Left lobe of liver (tissue), 2 donors: Measurements from ENCODE around the gene ABHD12B. TPM values are rescaled to one million over a fixed set of nuclear protein-coding genes. Genes with fewer than 3 reads are reported as not detected.
A peak's percentile ranks its signal among the peaks of the same experiment; 100 is the strongest.

Experiments used
- ATAC-seq: fragments of 200-7000 bp; cut with Tn5 transposase; one replicate; pipeline ENCODE4 v1.9.1; 2020; ENCODE audit warnings: mild to moderate bottlenecking, moderate library complexity
- DNase-seq: peaks from one replicate; pipeline ENCODE4 v3.0.0-alpha.2; 2020; ENCODE audit warnings: low spot score
- total RNA-seq: library from RNA; stranded (reverse); gene quantifications from one replicate; pipeline ENCODE4 v1.2.1, GENCODE V29; 2021
- donor health status: DM: no; HTN: no; CAD: no; lungs with moderate emphysema.
- donor health status: DM: no; HTN: yes; CAD: no.

ABHD12B gene
- total RNA-seq, 1 donor from 2014 or later = not detected

DNA sequence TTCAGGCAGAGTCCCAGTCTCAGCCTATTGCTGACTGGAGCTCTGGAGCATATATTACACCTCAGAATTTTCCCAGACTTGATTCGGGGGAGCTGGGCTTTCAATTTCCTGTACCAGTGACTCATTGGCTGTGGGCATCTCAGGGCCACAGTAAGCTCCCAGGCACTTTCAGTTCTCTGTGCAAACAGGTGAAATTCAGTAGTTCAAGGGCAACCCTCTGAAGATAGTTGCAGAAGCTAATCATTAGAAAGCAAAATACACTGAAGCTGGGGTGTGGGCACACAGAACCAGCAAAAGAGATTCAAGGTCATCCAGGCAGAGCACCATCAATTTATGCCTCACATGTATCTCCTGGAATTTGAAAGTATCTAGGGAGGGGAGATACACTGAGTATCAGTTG lies 32.8 kb upstream of the ABHD12B start:
- ATAC-seq = no peak
- no peak for DNase-seq

DNA sequence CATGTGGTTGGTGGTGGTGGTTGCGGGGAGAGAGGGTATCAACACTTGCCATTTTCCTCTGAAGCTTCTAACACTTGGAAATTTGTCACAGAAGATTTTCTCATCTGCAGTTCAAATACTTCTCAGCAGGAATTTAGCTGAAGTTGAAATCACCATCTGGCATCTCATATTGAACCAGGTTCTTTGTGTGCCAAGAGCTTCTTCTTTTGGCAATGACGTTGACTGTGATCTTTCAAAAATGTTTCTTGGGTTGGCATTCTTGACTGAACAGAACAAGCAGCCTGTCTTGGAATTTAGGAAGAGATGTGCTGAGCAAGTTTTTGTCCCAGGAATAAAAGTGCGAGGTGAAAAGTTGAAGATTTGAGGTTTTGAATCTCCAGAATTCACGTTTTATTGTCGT lies 32.2 kb upstream of the ABHD12B start:
- ATAC-seq = no peak
- DNase-seq = no peak

DNA sequence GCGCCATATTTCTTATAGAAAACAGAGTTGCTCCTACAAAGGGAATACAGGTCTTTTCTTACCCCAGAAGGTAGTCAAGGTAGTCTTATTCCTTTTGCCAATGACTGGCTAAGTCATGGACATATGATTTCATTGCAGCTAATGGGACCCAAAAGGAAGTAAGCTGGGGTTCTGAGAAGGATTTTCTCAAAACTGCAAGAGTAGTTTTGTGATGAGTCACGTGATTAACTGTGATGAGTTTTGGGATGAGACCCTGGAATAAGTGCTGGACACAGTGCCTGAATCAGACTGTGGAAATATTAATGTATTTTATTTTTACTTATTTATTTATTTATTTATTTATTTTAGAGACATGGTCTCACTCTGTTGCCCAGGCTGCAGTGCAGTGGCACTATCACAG lies 27.5 kb upstream of the ABHD12B start:
- no peak for DNase-seq
- no peak for ATAC-seq

DNA sequence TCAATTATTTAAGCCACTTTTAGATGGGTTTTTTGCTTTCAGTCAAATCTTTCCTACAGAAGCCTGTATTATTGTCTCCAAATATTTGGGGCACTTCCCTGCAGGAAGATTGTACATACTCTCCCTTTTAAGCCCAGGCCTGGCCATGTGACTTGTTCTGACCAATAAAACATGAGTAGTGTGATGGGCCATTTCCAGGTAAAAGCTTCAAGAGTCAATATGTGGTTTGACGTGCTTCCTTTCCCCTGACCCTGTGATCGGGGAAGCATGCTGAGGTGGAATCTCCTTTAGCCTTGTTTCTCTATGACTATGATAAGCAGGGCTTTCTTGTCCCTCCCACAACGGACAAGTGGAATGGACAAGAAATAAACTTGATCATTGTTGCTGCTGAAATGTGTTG lies 26.7 kb upstream of the ABHD12B start:
- ATAC-seq = no peak
- DNase-seq = no peak

DNA sequence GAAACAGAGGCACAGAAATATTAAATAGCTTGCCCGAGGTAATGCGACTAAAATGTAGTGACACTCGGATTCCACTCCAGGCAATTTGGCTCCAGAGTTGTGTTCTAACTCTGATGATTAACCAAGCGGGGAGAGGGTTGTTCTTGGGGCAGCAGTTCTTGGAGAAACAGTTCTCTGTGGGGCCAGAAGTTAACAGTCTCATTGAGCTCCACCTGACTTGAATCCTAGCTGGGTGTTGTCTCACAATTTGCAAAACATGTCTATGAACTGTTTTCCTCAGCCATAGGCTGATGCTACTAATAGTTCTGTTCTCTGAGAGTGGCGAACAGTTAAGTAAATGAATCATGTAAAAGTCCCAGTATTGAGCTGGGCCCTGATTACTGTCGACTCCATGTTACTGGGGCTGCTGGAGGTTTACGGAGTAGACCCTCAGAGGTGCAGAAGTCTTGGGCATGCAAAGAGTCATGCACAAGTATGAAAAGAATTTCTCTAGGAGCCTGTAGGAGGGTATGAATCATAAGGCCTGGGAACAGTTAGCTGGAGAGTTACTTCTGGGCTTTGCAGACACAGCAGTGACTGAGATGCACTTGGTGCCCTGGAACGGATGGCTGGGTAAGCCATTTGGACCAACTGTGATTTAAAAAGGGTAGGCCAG lies 25.5 kb upstream of the ABHD12B start:
- no peak for DNase-seq
- ATAC-seq = no peak

DNA sequence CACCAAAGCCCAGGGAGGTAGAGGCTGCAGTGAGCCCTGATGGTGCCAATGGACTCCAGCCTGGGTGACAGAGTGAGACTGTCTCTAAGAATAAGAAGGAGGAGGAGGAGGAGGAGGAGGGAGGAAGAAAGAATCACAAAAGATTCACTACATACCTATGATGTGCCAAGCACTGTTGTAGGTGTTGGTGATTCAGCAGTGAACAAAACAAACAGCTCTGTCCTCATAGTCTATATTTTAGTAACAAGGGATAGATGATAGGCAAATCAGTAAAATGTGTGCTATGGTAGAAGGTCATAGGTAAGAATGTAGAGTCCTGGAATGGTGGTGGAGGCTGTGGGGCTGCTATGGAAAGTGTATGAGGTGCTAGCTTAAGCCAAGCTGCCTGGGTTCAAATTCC lies 18.0 kb upstream of the ABHD12B start:
- DNase-seq (no peak), ATAC-seq (no peak)

DNA sequence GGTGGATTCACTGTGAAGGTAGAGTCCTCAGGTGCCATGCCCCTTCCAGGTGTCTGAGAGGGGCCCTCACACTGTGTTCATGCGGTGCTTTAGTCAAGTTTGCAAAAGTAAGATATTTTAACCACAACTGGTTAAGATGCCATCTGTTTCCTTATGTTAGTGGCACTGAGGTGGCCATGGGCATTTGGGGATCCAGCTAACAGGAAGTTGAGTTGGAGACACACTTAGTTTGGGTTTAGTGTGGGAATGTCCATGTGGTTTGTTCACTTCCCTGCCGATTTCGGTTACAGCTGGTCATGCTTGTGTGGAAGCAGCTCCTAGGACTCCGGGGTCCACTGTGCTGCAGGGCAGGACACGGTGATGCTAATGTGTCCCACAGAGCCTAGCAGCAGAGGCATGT lies 17.3 kb upstream of the ABHD12B start:
- ATAC-seq = no peak
- no peak for DNase-seq

DNA sequence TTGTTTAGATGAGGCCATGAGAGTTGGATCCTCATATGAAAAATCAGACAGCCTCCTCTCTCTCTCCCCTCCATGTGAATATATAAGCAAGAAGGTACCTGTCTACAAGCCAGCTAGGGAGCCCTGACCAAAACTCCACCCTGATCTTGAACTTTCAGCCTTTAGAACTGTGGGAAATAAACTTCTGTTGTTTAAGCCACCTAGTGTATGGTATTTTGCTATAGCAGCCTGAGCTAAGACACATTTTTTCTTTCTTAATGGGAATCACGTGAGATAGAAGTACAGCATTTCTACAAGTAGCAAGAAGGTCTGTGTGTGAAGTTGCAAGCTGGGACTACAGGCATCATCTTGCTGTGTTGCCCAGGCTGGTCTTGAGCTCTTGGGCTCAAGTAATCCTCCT lies 16.3 kb upstream of the ABHD12B start:
- DNase-seq (no peak), ATAC-seq (no peak)

DNA sequence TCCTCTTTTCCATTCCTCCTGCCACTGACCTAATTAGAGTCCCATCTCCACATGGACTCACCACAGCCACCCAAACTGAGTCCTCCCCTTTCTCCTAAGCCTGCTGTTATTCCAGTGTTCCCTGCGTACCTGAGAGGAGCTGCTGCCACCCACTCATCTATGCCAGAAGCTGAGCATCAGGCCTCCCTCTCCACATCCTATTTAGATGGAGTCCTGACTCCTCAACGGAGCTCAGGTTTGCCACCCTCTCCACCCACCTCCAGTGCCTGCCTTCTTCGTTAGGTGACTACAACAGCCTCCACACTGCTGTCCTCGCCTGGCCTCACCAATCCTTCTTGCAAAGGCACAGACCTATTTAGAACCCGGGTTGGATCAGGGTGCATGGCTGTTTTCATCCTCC lies 15.2 kb upstream of the ABHD12B start:
- no peak for DNase-seq
- no peak for ATAC-seq

DNA sequence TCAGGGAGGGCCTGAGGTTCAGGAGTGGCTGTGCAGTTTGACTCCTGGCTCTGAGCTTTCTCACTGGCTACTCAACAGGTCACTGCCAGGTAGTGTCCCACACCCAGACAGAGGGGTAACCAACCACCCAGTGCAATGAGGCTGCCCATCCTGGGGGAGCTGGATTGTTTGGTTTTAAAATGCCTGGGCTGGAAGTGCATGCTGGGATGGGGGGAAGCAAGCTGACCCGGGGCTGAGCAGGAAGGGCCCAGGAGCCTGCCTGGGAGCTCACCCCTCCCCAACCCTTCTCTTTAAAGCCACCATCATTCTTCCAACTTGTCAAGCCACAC lies 12.6 kb upstream of the ABHD12B start:
- DNase-seq (no peak), ATAC-seq (no peak)

DNA sequence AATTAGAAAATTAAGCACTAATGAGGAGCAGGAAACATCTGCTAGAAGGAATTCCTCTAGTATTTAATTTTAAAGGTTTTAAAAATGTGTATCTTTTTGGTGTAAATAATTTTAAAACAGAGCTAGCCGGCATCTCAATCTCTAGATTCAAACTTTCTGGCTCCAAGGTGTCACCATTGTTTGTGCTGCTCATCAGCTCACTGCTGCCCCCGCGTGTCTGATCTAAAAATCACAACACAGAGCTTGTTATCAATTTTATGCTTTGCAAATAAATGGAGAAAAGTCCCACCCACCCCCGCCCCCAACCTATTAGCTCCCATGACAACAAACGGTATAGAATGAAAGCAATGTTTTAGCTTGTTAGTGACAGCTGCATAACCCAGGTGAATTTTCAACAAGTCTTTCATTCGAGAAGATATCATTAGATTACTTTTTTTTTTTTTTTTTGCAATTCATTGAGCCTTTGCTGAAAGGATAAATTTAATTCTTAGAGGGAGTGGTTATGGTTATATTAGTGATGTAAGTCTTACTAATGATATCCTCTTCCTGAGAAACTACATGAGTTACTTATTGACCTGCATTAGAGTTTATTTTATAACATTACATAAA lies 11.3 kb upstream of the ABHD12B start:
- peak; percentile 74 for DNase-seq

DNA sequence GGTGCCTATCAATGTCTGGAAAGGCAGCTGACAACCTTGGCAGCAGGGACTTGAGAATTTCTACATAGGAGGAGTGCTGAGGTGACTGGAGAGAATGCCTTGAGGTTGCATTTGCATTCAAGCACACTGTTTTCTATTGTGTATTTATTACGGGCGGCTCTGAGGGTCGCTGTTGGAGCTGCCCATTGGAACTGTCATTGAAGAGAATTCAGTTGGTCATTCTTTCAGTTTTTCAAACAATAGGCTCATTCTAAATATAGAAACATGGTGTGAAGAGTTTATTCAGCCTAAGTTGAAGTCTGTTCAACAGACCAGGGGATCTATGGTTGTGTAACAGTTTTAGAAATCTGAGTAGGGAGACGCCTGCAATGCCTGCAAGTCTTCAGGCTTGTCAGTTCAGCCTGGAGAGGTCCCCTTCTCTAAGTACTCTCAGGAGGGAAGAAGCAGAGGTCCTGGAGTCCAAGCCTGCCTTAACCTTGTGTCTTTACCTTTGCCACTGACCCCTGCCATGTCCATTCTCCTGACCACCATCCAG lies 9.8 kb upstream of the ABHD12B start:
- DNase-seq (no peak), ATAC-seq (no peak)

More for the DNA sequence above, 11.3 kb upstream of the ABHD12B start:
- ATAC-seq = peak; percentile 93

DNA sequence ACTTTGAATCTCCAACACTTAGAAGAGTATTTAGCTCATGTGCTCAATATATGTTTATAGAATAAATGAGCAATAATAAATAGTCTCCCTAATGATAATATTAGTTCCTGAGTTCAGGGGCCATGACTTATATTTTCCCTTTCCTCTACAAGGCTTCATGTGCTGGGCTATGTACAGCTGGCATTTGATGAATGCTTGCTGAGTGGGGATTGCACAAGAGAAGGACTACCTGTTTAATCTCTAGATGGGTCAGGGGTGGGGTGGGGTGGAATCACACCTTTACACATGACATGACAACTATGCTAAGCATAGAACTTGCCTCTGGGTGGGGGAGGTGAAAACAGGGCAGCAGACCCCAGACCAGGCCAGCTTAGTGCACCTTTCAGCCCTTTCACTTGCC lies 7.6 kb upstream of the ABHD12B start:
- ATAC-seq = no peak

DNA sequence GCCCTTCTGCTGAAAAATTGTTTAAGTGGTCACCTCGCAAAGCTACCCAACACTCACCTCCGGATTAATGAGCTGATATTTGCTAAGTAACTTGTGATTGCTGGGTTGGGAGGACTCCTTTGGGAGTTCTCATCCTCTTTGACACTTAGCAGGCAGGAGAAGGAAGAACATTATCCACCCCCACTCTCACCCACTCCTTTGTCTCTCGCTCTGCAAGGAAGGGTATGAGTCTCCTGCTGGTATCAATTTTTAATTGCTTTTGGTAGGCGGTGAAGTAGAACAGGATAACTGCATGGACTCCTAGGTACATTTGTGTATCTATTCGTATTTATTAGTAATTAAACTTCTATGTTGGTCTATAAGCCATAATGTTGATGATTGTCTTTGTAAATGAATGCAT lies 6.9 kb upstream of the ABHD12B start:
- ATAC-seq (no peak), DNase-seq (no peak)

More for the DNA sequence above, 7.6 kb upstream of the ABHD12B start:
- DNase-seq = no peak

DNA sequence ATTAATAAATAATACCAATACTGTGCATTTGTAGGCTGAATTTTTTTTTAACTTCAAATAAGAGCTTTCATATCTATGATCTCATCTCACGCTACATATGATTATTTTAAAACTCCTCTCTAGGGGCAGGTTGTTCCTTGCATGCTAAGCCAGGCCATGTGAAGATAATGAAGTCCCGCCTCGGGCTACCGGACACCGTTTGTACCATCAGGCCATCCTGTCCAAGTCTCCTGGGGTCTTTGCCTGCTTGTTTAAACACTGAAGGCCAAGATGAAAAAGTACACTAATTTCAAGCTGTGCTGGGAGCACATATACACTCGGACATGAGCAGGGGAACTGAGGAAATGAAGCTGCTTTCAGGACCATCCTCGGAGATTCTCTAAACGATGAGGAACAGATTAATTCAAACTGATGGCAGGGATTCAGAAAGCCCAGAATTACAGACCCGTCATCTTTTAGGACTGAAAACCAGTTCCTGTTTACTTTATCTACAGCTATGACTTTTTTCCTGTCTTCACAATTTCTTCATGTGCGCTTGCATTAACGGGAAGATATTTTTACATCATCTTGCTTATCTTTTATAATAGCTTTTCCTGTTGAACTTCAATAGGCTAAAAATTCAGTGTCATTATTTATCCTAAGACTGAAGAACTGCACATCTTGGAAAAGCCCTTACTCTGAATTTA lies 6.3 kb upstream of the ABHD12B start:
- DNase-seq (no peak), ATAC-seq (no peak)

DNA sequence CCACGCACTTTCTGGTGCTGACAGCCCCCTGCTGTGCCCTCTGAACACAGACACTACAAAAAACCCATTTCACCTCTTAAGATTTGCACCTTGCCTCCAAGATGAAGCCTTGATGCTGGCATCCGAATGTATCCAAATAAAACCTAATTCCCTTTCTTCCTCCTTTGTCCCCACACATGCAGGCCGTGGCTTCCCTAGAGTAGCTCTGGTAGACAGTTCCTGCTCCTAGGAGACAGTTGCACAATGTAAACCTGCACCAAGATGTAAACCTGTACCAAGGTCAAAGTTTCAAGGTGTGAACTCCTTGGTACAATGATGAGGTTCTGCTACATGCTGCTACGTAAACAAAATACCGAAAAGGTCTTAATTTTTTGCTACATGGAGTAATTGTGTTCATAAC lies 625 bp upstream of the ABHD12B start:
- no peak for ATAC-seq

DNA sequence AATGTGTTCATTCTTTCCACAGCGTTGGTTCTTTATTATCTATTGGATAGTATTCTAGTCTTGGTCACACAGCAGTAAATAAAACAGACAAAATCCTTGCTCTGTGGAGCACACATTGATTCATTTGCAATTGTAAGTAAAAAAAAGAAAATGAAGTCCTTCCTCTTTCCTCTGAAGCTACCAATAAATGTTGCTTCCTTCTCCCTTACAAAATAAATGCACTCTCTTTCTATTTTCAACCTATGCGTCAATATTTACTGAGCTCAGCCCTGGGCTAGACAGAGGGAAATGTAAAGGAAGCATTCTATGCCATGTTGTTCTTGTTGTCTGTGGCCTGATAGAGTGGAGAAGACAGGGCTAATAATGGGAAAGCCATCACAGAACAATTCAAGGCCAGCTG lies 2.9 kb downstream of the ABHD12B start:
- DNase-seq (no peak), ATAC-seq (no peak)

More for the DNA sequence above, 625 bp upstream of the ABHD12B start:
- no peak for DNase-seq

DNA sequence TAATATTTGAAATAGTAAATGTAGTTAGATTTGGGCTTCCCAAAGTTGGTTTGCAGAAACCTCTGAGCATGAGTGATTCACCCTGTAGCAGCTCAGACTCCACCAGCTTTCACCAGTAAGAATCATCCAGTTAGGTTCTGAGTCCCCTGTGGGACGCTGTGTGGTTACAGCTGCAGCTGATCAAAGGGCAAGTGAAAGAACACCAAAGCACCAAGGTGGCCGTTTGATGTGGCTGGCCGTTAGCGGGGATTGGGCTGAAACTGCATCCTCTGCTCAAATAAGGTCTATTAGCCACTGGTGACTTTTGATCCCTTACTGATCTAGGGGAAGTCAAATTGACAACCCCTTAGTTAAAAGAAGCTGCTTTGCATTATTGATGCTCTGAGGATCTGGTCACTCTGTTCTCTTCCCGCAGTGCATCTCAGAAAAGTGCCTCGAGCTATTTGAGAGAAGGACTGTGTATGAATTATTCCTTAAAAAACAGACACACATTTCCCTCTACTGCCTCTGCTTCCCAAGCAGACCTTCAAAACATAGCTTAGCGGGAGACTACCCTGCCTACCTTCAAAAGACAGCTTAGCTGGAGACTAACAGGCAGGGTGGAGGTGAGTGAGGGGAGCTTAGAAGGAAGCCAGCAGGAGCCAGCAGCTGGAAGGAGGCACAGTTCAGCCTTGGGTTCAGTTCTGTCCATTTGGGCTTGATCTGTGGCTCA lies 3.7 kb downstream of the ABHD12B start:
- ATAC-seq = no peak

DNA sequence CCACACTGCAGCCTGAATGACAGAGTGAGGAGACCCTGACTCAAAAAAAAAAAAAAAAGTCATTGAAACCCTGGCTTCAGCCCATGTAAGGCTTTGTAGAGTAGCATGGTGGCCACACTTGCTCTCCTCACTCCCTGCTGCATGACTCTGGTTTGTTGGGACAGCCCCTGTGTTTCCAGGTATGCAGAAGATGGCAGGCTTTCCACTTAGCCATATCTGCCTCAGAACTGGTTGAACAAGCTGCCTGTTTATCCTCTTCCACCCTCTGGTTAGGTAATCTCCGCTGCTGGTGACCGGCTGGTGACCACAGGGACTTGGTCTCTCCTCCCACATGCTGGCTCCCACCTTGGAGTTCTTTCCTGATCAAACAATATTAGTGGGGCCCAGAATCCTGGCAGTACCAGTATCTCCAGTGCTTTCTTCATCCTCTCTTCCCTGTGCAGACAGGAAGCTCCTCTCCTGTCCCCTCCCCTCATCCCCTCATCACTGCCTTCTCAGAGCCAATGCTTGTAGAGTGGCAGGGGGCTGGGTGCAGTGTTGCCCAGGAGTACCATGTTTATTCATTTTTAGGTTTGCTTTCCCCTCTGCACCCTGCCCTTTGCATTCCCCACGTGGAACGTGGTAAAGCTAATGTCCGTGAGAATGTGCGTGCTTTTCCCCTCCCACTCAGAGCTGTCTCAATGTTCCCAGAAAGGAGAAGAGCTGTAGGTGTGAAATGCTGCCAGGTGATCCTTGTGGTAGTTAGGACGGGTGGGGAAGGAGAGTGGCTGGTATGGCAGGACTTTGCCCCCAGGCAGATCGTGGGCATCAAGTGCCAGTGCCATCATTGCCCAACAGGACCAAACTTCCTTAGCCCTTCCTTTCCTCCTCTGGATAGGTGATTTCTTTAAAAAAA lies 11.3 kb downstream of the ABHD12B start:
- ATAC-seq (no peak), DNase-seq (no peak)

More for the DNA sequence above, 3.7 kb downstream of the ABHD12B start:
- no peak for DNase-seq

DNA sequence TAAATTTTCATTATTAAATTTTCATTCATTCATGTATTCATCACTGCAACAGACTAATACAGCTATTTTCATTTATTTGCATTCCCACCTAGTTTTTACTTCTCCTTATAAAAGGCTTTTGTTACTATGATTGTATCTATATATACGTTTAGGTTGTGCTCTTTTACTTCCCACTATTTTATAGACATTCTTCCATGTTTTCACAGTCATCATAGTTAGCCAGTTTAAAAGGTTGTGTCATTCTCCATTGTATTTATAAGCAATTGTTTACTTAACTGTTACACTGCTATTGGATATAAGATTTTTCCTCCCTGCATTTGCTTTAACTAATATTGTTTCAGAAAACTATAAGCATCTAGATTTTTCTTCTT lies 12.0 kb downstream of the ABHD12B start:
- DNase-seq = no peak
- no peak for ATAC-seq

DNA sequence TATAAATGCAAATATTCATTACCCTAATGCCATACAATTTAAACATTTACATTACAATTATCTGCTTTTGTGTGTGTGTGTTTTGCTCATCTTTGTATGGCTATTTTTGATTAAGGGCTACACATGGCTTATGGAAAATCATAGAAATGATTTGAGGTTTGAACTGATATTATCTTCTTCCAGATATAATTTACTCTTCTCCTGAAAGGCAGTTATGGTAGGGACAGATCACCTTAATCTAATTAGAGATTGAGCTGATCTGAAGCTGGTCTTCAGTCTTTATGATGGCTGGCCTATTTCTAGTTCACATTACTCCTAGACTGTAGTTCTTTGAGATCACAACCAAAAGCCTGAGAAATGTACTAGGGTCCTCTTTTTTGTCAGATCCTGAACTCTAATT lies 15.6 kb downstream of the ABHD12B start:
- ATAC-seq (no peak), DNase-seq (no peak)
